GM06990 (cell line): ENCODE results near the gene PTPRN2.

Source experiments
- DNase-seq: peaks from one replicate; pipeline ENCODE4 v3.0.0-alpha.2; 2011; ENCODE audit not compliant: insufficient read length; ENCODE audit errors: extremely low read depth
- H3K27me3 ChIP-seq: replicated peaks from 2 replicates; pipeline ENCODE4 v1.6.0; 2011; ENCODE audit warnings: low read length; ENCODE audit not compliant: control insufficient read depth, insufficient read depth
- H3K36me3 ChIP-seq: 2 replicates; pipeline ENCODE4 v1.5.1; 2011; ENCODE audit warnings: low read length; ENCODE audit not compliant: control insufficient read depth, insufficient read depth
- H3K4me3 ChIP-seq: replicated peaks from 2 replicates; pipeline ENCODE4 v1.5.1; 2011; ENCODE audit warnings: low read depth, mild to moderate bottlenecking, control low read depth, low read length
- CTCF ChIP-seq: IDR thresholded peaks from 2 replicates; pipeline ENCODE4 v1.5.1; 2011; ENCODE audit warnings: low read length, control low read depth, mild to moderate bottlenecking, inconsistent platforms; ENCODE audit not compliant: insufficient read depth, poor library complexity, severe bottlenecking

Gene PTPRN2

DNA sequence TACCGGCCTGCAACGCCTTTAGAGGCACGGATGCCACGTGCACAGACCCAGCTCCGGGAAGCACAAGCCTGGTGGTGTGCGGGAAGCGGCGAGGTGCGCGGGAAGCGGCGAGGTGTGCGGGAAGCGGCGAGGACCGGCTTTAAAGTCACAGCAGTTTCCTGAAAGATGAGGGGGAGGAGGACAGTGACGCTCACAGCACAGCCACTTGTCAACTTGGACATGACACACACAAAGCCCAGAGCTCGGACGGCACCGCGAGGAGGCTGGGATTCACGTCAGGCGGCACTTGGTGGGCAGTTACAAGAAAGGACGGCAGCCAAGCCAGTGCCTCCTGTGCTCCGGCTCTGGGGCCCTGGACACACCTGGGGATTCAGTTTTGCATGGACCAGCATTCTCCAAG lies 724.9 kb downstream of the PTPRN2 start:
- H3K36me3 ChIP-seq, result no peaks in the 10 kb centered on the region
- TF ChIP-seq CTCF, result no peak
- no peaks in the 10 kb centered on the region for H3K27me3 ChIP-seq

DNA sequence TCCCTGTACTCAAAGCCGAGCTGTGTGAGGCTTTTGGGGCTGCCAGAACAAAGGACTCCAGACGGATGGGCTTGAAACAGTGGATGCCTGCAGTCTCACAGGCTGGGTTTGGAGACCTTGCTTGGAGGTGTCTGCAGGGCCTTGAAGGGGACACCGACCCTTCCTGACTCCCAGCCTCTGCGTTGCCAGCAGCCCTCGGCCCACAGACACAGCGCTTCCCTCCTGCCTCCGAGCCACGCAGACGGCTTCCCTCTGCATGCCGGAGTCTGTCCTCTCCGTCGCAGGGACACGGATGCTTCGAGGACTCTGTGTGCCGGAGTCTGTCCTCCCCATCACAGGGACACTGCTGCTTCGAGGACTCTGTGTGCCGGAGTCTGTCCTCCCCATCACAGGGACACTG lies 726.1 kb downstream of the PTPRN2 start:
- TF ChIP-seq CTCF, result no peak
- Histone ChIP-seq H3K4me3 (no peak overlapping the region), H3K36me3 (no peaks in the 10 kb centered on the region), H3K27me3 (no peaks in the 10 kb centered on the region)
- no peak for DNase-seq

More for the DNA sequence above, 724.9 kb downstream of the PTPRN2 start:
- no peak for DNase-seq
- no peak overlapping the region for H3K4me3 ChIP-seq

- Histone ChIP-seq H3K27me3 (no peaks in the 10 kb centered on the region), H3K36me3 (no peaks in the 10 kb centered on the region), H3K4me3 (no peak overlapping the region)
- TF ChIP-seq CTCF, result no peak
- no peak for DNase-seq
These were observed 726.6 kb downstream of the PTPRN2 start for GRCh38 chr7:157861031-157861491.

GRCh38 chr7:157860406-157860805 lies 727.2 kb downstream of the PTPRN2 start:
- Histone ChIP-seq H3K4me3 (no peak overlapping the region), H3K27me3 (no peaks in the 10 kb centered on the region), H3K36me3 (no peaks in the 10 kb centered on the region)
- DNase-seq, result no peak
- TF ChIP-seq CTCF, result no peak

DNA sequence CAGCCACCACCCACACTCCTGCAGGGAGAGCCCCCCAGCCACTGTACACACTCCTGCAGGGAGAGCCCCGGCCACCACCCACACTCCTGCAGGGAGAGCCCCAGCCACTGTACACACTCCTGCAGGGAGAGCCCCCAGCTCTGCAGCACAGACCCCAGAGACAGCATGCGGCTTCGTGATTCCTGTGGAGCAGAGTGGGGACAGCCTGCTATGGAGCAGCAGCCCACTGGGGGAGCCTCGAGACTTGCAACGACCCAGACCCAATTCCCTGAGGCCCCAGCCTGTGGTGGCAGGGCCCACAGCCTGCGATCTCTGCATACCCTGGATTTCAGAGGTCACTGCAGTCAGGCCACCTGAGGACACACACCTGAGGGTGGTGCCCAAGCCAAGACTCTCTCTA lies 727.7 kb downstream of the PTPRN2 start:
- no peak for DNase-seq
- no peaks in the 10 kb centered on the region for H3K36me3 ChIP-seq
- H3K27me3 ChIP-seq, result no peaks in the 10 kb centered on the region
- no peak for TF ChIP-seq CTCF
- H3K4me3 ChIP-seq, result no peak overlapping the region

- no peak for TF ChIP-seq CTCF
- no peaks in the 10 kb centered on the region for H3K27me3 ChIP-seq
- DNase-seq, result no peak
- no peak overlapping the region for H3K4me3 ChIP-seq
- H3K36me3 ChIP-seq, result no peaks in the 10 kb centered on the region
These were observed 730.0 kb downstream of the PTPRN2 start for GRCh38 chr7:157857578-157858075.
